Spinal cord (tissue), 10 donors: Measurements from ENCODE around the gene RSPH10B. TPM values are rescaled to one million over a fixed set of nuclear protein-coding genes. Genes with fewer than 3 reads are reported as not detected.
"Not testable (repeated sequence)": the region's sequence is repeated elsewhere in the genome, so short reads cannot be mapped to it uniquely, and the experiment has no call there.

ENCODE experiments used
- DNase-seq, 6 donors: peaks; one replicate each; pipeline versions ENCODE4 v3.0.0 to v3.0.0-alpha.2; 2013 to 2015; ENCODE audit warnings: low spot score in 6 of 6, low read depth in 4 of 6
- H3K27ac ChIP-seq: one replicate; pipeline ENCODE4 v1.5.1; 2013; ENCODE audit warnings: low read depth, low read length, control low read depth
- H3K27me3 ChIP-seq: one replicate; pipeline ENCODE4 v1.6.1; 2013; ENCODE audit warnings: low read length; ENCODE audit not compliant: control insufficient read depth, insufficient read depth
- H3K36me3 ChIP-seq: one replicate; pipeline ENCODE4 v1.6.1; 2013; ENCODE audit warnings: low read length; ENCODE audit not compliant: control insufficient read depth, insufficient read depth
- H3K4me1 ChIP-seq: one replicate; pipeline ENCODE4 v1.6.1; 2013; ENCODE audit warnings: low read length; ENCODE audit not compliant: control insufficient read depth, insufficient read depth
- H3K4me3 ChIP-seq: one replicate; pipeline ENCODE4 v1.5.1; 2013; ENCODE audit warnings: low read depth, low read length, control low read depth
- H3K9me3 ChIP-seq: one replicate; pipeline ENCODE4 v1.6.1; 2013; ENCODE audit warnings: low read length; ENCODE audit not compliant: control insufficient read depth, insufficient read depth
- WGBS: methylation state at CpG from one replicate; pipeline ENCODE4 v1.1.5; 2013; ENCODE audit warnings: missing lambda C conversion rate; ENCODE audit not compliant: insufficient coverage; 5-methylcytosine and 5-hydroxymethylcytosine counted together
- polyA plus RNA-seq, 2 donors: library from polyadenylated mRNA; unstranded; fragments of 120-200 nt; gene quantifications; one replicate each; pipeline ENCODE4 v1.2.1, GENCODE V29; 2013; ENCODE audit not compliant: insufficient read length in 2 of 2
- small RNA-seq: library from RNA; depleted of rRNA; stranded (forward); fragments of <200 nt; gene quantifications from one replicate; pipeline ENCODE3, GENCODE V24; 2014; ENCODE audit warnings: low replicate concordance
- total RNA-seq, 2 donors: library from RNA; depleted of rRNA in 1 of 2; stranded (reverse); fragments of 120-200 nt in 1 of 2; fragments of >200 nt in 1 of 2; gene quantifications; one replicate each; pipeline versions ENCODE4 v1.2.3 to v1.2.4, GENCODE V29; 2013 to 2014
- donor health status: healthy.

Gene RSPH10B
- total and polyA plus RNA-seq, 4 donors: 2.2 to 4.7 (median 3.3) TPM

DNA sequence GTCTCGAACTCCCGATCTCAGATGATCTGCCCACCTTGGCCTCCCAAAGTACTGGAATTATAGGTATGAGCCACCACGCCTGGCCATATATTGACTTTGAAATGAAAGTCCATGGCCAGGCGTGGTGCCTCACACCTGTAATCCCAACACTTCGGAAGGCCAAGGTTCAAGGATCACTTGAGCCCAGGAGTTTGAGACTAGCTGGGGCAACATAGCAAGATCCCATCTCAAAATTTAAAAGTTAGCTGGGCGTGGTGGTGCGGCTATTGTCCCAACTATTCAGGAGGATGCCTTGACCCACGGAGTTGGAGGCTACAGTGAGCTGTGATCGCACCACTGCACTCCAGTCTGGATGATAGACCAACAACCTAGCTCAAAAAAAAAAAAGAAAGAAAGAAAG, 78.0 kb downstream of the RSPH10B start:
- Histone ChIP-seq H3K27me3 (no peaks in the 10 kb centered on the region), H3K9me3 (no peaks in the 10 kb centered on the region), H3K4me3 (no peak overlapping the region), H3K36me3 (no peaks in the 10 kb centered on the region), H3K27ac (no peak overlapping the region), H3K4me1 (no peaks in the 10 kb centered on the region)
- no peak for DNase-seq
- WGBS: 88% methylated on average over 5 of the region's 9 CpGs

DNA sequence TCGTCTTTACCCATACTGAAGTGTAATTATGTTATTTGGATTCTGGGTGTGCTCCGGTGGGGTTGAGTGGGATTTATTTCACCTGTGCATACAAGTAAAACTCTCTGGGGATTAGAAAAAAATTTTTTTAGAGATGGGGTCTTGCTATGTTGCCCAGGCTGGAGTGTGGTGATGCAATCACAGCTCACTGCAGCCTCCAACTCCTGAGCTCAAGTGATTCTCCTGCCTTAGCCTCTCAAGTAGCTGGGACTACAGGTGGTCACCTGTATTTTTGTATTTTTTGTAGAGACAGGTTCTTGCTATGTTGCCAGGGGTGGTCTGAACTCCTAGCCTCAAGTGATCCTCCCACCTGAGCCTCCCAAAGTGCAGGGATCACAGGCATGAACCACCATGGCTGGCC, 80.2 kb downstream of the RSPH10B start:
- no CpG with 5 or more reads among the region's 2 CpGs for WGBS
- H3K36me3 ChIP-seq, H3K9me3 ChIP-seq, H3K27ac ChIP-seq, H3K27me3 ChIP-seq, H3K4me1 ChIP-seq, DNase-seq, H3K4me3 ChIP-seq: not testable (repeated sequence)

DNA sequence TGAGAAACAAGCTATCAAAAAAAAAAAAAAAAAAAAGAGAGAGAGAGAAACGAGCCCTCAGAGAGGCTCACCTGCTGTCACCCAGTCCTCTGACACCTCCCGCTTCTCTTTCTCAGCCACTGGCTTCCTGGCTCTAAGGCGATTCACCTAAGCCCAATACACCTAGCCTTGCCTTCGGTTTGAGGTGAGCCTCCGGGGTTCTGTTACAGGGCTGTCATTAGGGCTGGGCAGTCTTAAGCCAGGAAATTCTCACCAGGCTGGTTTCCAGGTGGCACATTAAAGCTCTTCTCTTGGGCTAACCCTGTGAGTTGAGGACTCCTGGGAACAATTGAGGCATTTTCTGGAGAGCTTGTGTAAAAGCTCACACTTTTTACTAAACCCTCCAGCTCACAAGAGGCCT, 82.5 kb downstream of the RSPH10B start:
- not testable (repeated sequence) for H3K27me3 ChIP-seq, H3K27ac ChIP-seq, DNase-seq, H3K4me3 ChIP-seq, H3K9me3 ChIP-seq, H3K36me3 ChIP-seq, H3K4me1 ChIP-seq
- WGBS: 88% methylated on average over 4 of the region's 5 CpGs

DNA sequence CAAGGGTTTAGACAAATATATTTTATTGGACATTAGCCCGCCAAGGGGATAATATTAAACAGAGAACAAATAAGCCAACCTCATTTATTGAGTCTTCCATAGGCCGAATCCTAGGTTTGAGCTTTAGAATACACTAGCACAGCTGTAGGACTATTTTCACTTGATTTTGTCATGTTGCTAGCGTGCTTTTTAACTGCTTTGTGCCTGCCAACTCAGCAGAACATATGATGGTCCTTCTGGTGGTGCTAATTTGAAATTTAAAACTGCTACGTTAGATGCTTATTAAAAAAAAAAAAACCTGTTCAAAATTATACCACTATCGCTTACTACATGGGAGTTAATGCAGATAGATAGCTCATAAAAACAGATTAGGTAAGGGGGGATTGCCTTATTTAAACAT, 86.1 kb downstream of the RSPH10B start:
- not testable (repeated sequence) for H3K27ac ChIP-seq, H3K9me3 ChIP-seq
- WGBS: 100% methylated on average over 1 of the region's 5 CpGs

DNA sequence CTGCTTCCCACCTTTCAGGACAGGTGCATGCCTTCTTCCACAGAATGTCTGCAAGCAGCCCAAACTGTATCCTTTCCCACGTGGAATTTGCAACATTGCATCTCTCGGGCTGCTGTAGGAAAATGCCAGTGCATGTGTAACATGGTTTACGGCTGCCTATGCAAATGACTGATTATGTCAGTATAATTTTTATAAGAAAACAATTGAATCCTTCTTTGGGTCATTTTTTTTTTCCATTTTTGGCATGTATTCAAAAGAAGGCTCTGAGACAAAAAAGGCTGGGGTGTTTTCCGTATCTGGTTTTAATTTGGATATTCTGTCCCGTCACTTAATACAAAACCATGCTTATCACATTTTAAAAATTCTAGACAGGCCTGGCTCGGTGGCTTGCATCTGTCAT, 90.4 kb downstream of the RSPH10B start:
- DNase-seq, H3K4me3 ChIP-seq, H3K27me3 ChIP-seq, H3K4me1 ChIP-seq, H3K9me3 ChIP-seq, H3K27ac ChIP-seq, H3K36me3 ChIP-seq: not testable (repeated sequence)
- WGBS: 73% methylated on average over 2 of the region's 6 CpGs

More for the DNA sequence above, 86.1 kb downstream of the RSPH10B start:
- H3K4me3 ChIP-seq, H3K27me3 ChIP-seq, H3K4me1 ChIP-seq, H3K36me3 ChIP-seq: not testable (repeated sequence)
- peak in 2 of 6 donors; percentile 79 to 89 for DNase-seq

DNA sequence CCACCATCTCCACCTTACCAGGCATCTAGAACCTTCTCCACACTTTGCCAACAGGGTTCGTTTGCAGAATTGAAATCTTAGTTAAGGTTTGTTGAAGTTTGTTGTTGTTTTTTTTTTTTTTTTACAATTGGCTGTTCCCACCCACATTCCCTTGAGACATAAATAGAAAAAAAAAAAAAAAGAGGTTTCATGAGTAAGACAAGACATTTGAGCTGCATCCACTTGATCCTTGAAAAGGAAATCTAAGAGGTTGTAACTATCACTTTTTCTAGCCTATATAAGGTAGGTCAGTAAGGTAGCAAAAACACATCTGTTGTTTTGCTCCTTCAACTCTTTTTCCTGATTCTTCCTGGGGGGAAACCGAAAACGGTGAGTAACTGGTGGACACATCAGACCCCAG, 90.9 kb downstream of the RSPH10B start:
- H3K9me3 ChIP-seq, H3K27me3 ChIP-seq, H3K4me3 ChIP-seq, DNase-seq, H3K4me1 ChIP-seq, H3K27ac ChIP-seq, H3K36me3 ChIP-seq: not testable (repeated sequence)
- WGBS: no CpG with 5 or more reads among the region's 3 CpGs

Small RNA genes within 50 kb of the gene (small RNA-seq; reads per million reads assigned to genes)
- gene RF00019 (not detected), gene SNORA80D (0.06 reads per million)

Other genes starting within 250 kb of the RSPH10B start
- gene RNF216, start 189.0 kb downstream of the RSPH10B start, total RNA-seq: 10 to 100 TPM; 33.8 to 38.2 TPM
- gene RNF216, start 189.0 kb downstream of the RSPH10B start, polyA plus RNA-seq: 10 to 100 TPM; 29.9 to 33.0 TPM
- gene OCM, start 89.9 kb downstream of the RSPH10B start, total RNA-seq: under 1 TPM in 1 of 2 donors, not detected in 1; 0.66 TPM
- gene OCM, start 89.9 kb downstream of the RSPH10B start, polyA plus RNA-seq: 1 to 10 TPM; 1.7 to 3.7 TPM
- 10 to 100 TPM; 47.1 to 69.9 TPM for gene CCZ1, start 72.0 kb downstream of the RSPH10B start, total RNA-seq
- 100 to 1,000 TPM in 1 of 2 donors, 10 to 100 TPM in 1; 99.1 to 102 TPM for gene CCZ1, start 72.0 kb downstream of the RSPH10B start, polyA plus RNA-seq
- 10 to 100 TPM; 25.6 to 32.7 TPM for gene PMS2, start 38.4 kb upstream of the RSPH10B start, total RNA-seq
- 10 to 100 TPM; 21.7 to 25.9 TPM for gene PMS2, start 38.4 kb upstream of the RSPH10B start, polyA plus RNA-seq
- 10 to 100 TPM; 25.8 to 38.6 TPM for gene AIMP2, start 38.6 kb upstream of the RSPH10B start, total RNA-seq
- 10 to 100 TPM; 25.3 to 27.9 TPM for gene AIMP2, start 38.6 kb upstream of the RSPH10B start, polyA plus RNA-seq
- under 1 TPM; 0.11 to 0.20 TPM for gene ANKRD61, start 60.7 kb upstream of the RSPH10B start, total RNA-seq
- gene ANKRD61, start 60.7 kb upstream of the RSPH10B start, polyA plus RNA-seq: 1 to 10 TPM in 1 of 2 donors, under 1 TPM in 1; 0.74 to 2.1 TPM
- 10 to 100 TPM; 47.6 to 67.2 TPM for gene EIF2AK1, start 88.5 kb upstream of the RSPH10B start, total RNA-seq
- 10 to 100 TPM; 72.8 to 83.1 TPM for gene EIF2AK1, start 88.5 kb upstream of the RSPH10B start, polyA plus RNA-seq
- gene USP42, start 134.3 kb upstream of the RSPH10B start, total RNA-seq: 1 to 10 TPM; 7.9 to 9.2 TPM
- 10 to 100 TPM; 16.8 to 18.8 TPM for gene USP42, start 134.3 kb upstream of the RSPH10B start, polyA plus RNA-seq